ENCODE measurements around the gene NACC2. TPM values are rescaled to one million over a fixed set of nuclear protein-coding genes. Genes with fewer than 3 reads are reported as not detected.

The NACC2 gene
- total RNA-seq, 1 donor from 2014 or later, result 4.5 TPM

GRCh38 chr9:136047076-136047774 lies 47.9 kb downstream of the NACC2 start:
- no peaks in the 10 kb centered on the region for H3K9me3 ChIP-seq (ENCODE audit: low read depth)
- H3K9ac ChIP-seq, result no peak overlapping the region
- H3K4me2 ChIP-seq, result no peak overlapping the region
- no peak overlapping the region for H3K4me3 Mint-ChIP-seq
- no peaks in the 10 kb centered on the region for H3K36me3 ChIP-seq
- H3K27me3 ChIP-seq, result peaks cover 16% of the 10 kb centered on the region
- no peak overlapping the region for H3K4me3 ChIP-seq
- no peak overlapping the region for H3K27ac Mint-ChIP-seq
- no peaks in the 10 kb centered on the region for H3K9me3 Mint-ChIP-seq
- H3K79me2 ChIP-seq (ENCODE audit: low read depth), result no peaks in the 10 kb centered on the region
- peaks cover 10% of the 10 kb centered on the region for H3K4me1 ChIP-seq
- TF ChIP-seq EZH2 (IDR thresholded peaks at IDR 0.05) (no peak), EZH2phosphoT487 (IDR thresholded peaks at IDR 0.05) (no peak), CTCF (IDR thresholded peaks at IDR 0.05) (no peak)
- H4K20me1 ChIP-seq (ENCODE audit: low read depth), result peaks cover 2% of the 10 kb centered on the region
- H3K36me3 Mint-ChIP-seq, result no peaks in the 10 kb centered on the region
- H3F3A ChIP-seq (ENCODE audit: low read depth), result peaks cover 8% of the 10 kb centered on the region
- no peak overlapping the region for H2AFZ ChIP-seq (replicated peaks)
- no peak for DNase-seq (ENCODE audit: low spot score)
- H3K27me3 Mint-ChIP-seq (ENCODE audit: insufficient read depth, low read depth), result peaks cover 6% of the 10 kb centered on the region
- H3K4me1 Mint-ChIP-seq, result peaks cover 9% of the 10 kb centered on the region
- no peak overlapping the region for H3K27ac ChIP-seq

- H3K27ac ChIP-seq, result no peak overlapping the region
Measured at GRCh38 chr9:136046554-136046920, 48.6 kb downstream of the NACC2 start.

GRCh38 chr9:136045595-136046553 lies 49.2 kb downstream of the NACC2 start:
- no peaks in the 10 kb centered on the region for H3K79me2 ChIP-seq (ENCODE audit: low read depth)
- H2AFZ ChIP-seq (replicated peaks), result no peak overlapping the region
- H4K20me1 ChIP-seq (ENCODE audit: low read depth), result no peaks in the 10 kb centered on the region
- Mint-ChIP-seq H3K4me1 (peaks cover 6% of the 10 kb centered on the region), H3K36me3 (no peaks in the 10 kb centered on the region), H3K4me3 (no peak overlapping the region), H3K9me3 (no peaks in the 10 kb centered on the region), H3K27me3 (ENCODE audit: insufficient read depth, low read depth) (peaks cover 4% of the 10 kb centered on the region), H3K27ac (no peak overlapping the region)
- no peak for DNase-seq (ENCODE audit: low spot score)
- no peak overlapping the region for H3K27ac ChIP-seq
- peaks cover 4% of the 10 kb centered on the region for H3K4me1 ChIP-seq
- no peak overlapping the region for H3K4me2 ChIP-seq
- peaks cover 4% of the 10 kb centered on the region for H3K27me3 ChIP-seq
- TF ChIP-seq EZH2 (IDR thresholded peaks at IDR 0.05), result no peak
- no peak for TF ChIP-seq EZH2phosphoT487 (IDR thresholded peaks at IDR 0.05)
- no peak for TF ChIP-seq CTCF (IDR thresholded peaks at IDR 0.05)
- peaks cover 3% of the 10 kb centered on the region for H3F3A ChIP-seq (ENCODE audit: low read depth)
- H3K36me3 ChIP-seq, result no peaks in the 10 kb centered on the region
- H3K4me3 ChIP-seq, result no peak overlapping the region
- no peaks in the 10 kb centered on the region for H3K9me3 ChIP-seq (ENCODE audit: low read depth)
- H3K9ac ChIP-seq, result no peak overlapping the region

More at GRCh38 chr9:136046554-136046920, 48.6 kb downstream of the NACC2 start:
- H3K79me2 ChIP-seq (ENCODE audit: low read depth), result no peaks in the 10 kb centered on the region
- peaks cover 4% of the 10 kb centered on the region for H3K27me3 Mint-ChIP-seq (ENCODE audit: insufficient read depth, low read depth)
- H3K36me3 ChIP-seq, result no peaks in the 10 kb centered on the region
- H3K4me3 Mint-ChIP-seq, result no peak overlapping the region
- H3K27me3 ChIP-seq, result peaks cover 9% of the 10 kb centered on the region
- no peak overlapping the region for H3K9ac ChIP-seq
- TF ChIP-seq EZH2 (IDR thresholded peaks at IDR 0.05), result no peak
- no peak for TF ChIP-seq EZH2phosphoT487 (IDR thresholded peaks at IDR 0.05)
- no peak for TF ChIP-seq CTCF (IDR thresholded peaks at IDR 0.05)
- H3K9me3 Mint-ChIP-seq, result no peaks in the 10 kb centered on the region
- H3K4me1 Mint-ChIP-seq, result peaks cover 6% of the 10 kb centered on the region
- H2AFZ ChIP-seq (replicated peaks), result no peak overlapping the region
- peaks cover 3% of the 10 kb centered on the region for H3F3A ChIP-seq (ENCODE audit: low read depth)
- no peaks in the 10 kb centered on the region for H4K20me1 ChIP-seq (ENCODE audit: low read depth)
- no peak for DNase-seq (ENCODE audit: low spot score)
- H3K4me3 ChIP-seq, result no peak overlapping the region
- H3K9me3 ChIP-seq (ENCODE audit: low read depth), result no peaks in the 10 kb centered on the region
- no peak overlapping the region for H3K4me2 ChIP-seq
- H3K4me1 ChIP-seq, result peaks cover 4% of the 10 kb centered on the region
- no peak overlapping the region for H3K27ac Mint-ChIP-seq
- H3K36me3 Mint-ChIP-seq, result no peaks in the 10 kb centered on the region

All from neural progenitor cell (in vitro differentiated cells).